ENCODE results near the gene CDK19. TPM values are rescaled to one million over a fixed set of nuclear protein-coding genes. Genes with fewer than 3 reads are reported as not detected.

Gene CDK19
- total and polyA plus RNA-seq, 2 of the 13 experiments (the other 11 are each of a cell fraction or from before 2014, with no cell fraction given), result 13.4 to 27.0 TPM

- TF ChIP-seq EP300 (IDR thresholded peaks at IDR 0.05; ENCODE audit: low read depth in 2 of 2, low read length in 2 of 2) (peak in 1 of 2 experiments; percentile 64; a peak in 1 of 4 replicates), EP300 (CRISPR knock-in tag; IDR thresholded peaks at IDR 0.05; ENCODE audit: borderline replicate concordance) (0 out of 2 replicates have a peak, but pooled peaks have one; percentile 62), ZNF142 (CRISPR knock-in tag; IDR thresholded peaks at IDR 0.05) (no peak), ZNF354B (CRISPR knock-in tag; IDR thresholded peaks at IDR 0.05) (no peak), KLF6 (CRISPR knock-in tag; IDR thresholded peaks at IDR 0.05) (no peak), ZNF616 (CRISPR knock-in tag; IDR thresholded peaks at IDR 0.05; ENCODE audit: low read depth) (no peak), ZFP62 (CRISPR knock-in tag; IDR thresholded peaks at IDR 0.05) (no peak), ATF7 (IDR thresholded peaks at IDR 0.05) (no peak), ATF7 (CRISPR knock-in tag; IDR thresholded peaks at IDR 0.05) (no peak), HES4 (CRISPR knock-in tag; IDR thresholded peaks at IDR 0.05; ENCODE audit: borderline replicate concordance) (no peak), ARID3A (IDR thresholded peaks at IDR 0.05; ENCODE audit: low read depth, low read length) (no peak), ZNF788 (CRISPR knock-in tag; IDR thresholded peaks at IDR 0.05; ENCODE audit: borderline replicate concordance) (peak; percentile 81; the same call in 1 of the 2 replicates), PAF1 (CRISPR knock-in tag; IDR thresholded peaks at IDR 0.05) (no peak), ZNF446 (CRISPR knock-in tag; IDR thresholded peaks at IDR 0.05) (no peak)
These were observed 248.7 kb downstream of the CDK19 start (continued) for GRCh38 chr6:110566346-110567125.

Data from HepG2 (cell line).